Bladder microvascular endothelial cell (primary cell): ENCODE data around the gene C19orf81. TPM values are rescaled to one million over a fixed set of nuclear protein-coding genes. Genes with fewer than 3 reads are reported as not detected.

Experiments used
- total RNA-seq: library from RNA; depleted of rRNA; stranded (reverse); fragments of >200 nt; gene quantifications from 2 replicates; pipeline ENCODE4 v1.2.3, GENCODE V29; 2014

The C19orf81 gene
- 0.57 and 1.1 TPM in 2 replicates for total RNA-seq

DNA sequence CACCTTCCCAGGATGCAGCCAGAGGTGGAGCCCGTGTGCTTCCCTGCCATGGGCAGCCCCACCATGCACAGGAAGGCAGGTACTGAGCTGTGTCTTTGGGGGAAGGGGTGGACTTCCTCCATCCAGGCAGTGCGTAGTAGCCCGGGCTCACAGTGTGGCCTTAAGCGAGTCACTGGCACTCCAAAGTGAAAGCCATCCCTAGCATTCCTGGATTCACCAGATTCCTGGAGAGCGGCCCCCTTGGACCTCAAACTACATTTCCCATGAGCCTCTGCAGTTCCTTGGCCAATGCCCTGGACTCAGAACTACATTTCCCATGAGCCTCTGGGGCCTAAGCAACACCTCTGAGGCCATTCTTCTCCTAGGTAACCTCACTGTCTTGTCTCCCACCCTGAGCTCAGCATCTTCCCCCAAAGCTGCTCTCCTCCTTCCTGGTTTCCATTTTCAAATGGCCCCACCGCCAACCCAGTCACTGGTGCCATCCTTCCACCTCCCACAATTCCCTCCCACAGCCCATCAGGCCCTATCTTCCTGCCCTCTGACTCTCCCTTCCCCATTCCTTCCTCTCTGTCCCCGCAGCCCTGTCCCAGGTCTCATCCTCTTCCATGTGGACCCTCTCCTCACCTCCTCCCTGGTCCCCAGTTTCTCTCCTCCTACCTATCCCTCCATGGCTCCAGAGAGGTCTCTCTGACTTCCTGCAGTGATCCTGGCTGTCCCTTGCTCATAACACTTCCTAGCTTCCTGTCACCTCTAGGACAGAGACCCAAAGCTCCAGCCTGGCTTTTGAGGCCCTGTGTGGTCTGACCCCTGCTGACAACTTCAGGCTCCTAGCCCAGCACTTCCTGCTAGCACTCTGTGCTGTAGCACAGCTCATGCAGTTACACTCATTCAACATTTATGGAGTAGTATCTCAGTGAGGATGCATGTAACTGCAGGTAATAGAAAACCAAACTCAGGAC lies at the start of gene C19orf81:
Gene C19orf81, plus strand, starts transcription at position 13 of the 959 bp plus-strand sequence. Its CDS starts 0 bp downstream, at position 13.

DNA sequence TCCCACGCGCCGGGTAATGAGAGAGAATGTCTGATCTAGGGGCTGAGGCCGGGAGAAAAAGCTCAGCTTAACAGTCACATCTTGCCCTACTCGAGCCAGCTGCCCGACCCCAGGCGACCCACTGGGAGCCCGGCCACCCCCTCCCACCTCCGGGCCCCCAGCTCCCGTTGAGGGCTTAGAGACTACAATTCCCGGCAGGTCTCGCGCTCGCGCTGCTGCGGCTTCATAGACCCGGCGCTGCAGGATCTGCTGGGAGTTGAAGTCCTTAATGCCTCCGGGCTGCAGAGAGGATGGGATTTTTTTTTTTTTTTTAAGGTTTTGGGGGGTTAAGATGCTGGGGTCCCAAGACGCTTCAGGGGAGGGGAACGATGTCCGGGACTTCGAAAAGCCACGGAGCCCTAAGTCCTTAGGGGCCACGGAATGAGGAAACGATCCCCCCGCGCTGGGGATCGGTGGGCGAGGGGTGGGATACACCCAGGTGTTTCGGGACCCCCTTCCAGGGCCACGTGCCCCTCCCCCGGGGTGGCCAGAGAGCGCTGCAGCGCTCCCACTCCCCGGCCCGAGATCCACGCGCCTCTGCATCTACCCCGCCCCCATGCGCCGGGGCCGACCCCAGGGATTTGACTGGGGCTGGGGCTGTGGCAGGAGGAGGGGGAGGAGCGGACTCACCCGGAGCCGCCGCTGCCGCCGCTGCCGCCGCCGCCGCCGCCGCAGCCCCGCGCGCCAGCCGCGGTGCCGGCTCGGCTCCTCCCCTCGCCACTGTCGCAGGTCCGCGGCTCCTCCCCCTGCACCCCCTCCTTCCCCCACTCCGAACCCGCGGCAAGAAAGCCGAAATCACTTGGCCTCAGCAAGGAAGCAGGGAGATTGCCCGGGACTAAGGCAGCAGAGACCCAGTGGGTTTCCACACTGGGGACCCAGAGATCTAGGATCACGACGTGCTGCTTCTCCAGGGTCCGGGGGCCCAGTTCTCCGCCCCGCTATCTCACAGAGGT lies 9.8 kb upstream of the C19orf81 start, which contains the start of gene SYT3:
Gene SYT3, minus strand, starts transcription at position 761 of the 992 bp plus-strand sequence. CDS start 2,470 bp downstream, outside the sequence.

Other genes starting within 250 kb of the C19orf81 start
- not detected in 2 replicates for gene SPIB, start 230.5 kb upstream of the C19orf81 start, total RNA-seq
- gene MYBPC2, start 216.6 kb upstream of the C19orf81 start, total RNA-seq = not detected in 2 replicates
- gene EMC10, start 172.9 kb upstream of the C19orf81 start, total RNA-seq = 31.6 and 54.2 TPM in 2 replicates
- gene GARIN5A, start 172.6 kb upstream of the C19orf81 start, total RNA-seq = not detected in 2 replicates
- gene JOSD2, start 138.3 kb upstream of the C19orf81 start, total RNA-seq = 14.7 and 16.7 TPM in 2 replicates
- 0.19 TPM in 1 of 2 replicates, not detected in the other for gene ASPDH, start 135.5 kb upstream of the C19orf81 start, total RNA-seq
- gene LRRC4B, start 81.0 kb upstream of the C19orf81 start, total RNA-seq = under 0.01 TPM in 1 of 2 replicates, not detected in the other
- 0.19 TPM in 1 of 2 replicates, not detected in the other for gene SYT3, start 9.6 kb upstream of the C19orf81 start, total RNA-seq
- gene SHANK1, start 70.4 kb downstream of the C19orf81 start, total RNA-seq = under 0.01 and 0.19 TPM in 2 replicates
- 1.0 and 2.3 TPM in 2 replicates for gene CLEC11A, start 73.9 kb downstream of the C19orf81 start, total RNA-seq
- gene GPR32, start 121.0 kb downstream of the C19orf81 start, total RNA-seq = not detected in 2 replicates
- not detected in 2 replicates for gene ACP4, start 141.0 kb downstream of the C19orf81 start, total RNA-seq
- not detected in 2 replicates for gene KLK1, start 174.3 kb downstream of the C19orf81 start, total RNA-seq
- gene KLK15, start 184.1 kb downstream of the C19orf81 start, total RNA-seq = not detected in 2 replicates
- 0.16 TPM in 1 of 2 replicates, not detected in the other for gene KLK3, start 205.5 kb downstream of the C19orf81 start, total RNA-seq
- not detected in 2 replicates for gene KLK2, start 224.0 kb downstream of the C19orf81 start, total RNA-seq